Stimulated activated CD8-positive, alpha-beta memory T cell treated with anti-CD3 and anti-CD28 coated beads, Interleukin-4, amount 100 ng/mL, for 48 hours (primary cell): Measurements from ENCODE around the gene LRP3.
"Not testable (repeated sequence)": the region's sequence is repeated elsewhere in the genome, so short reads cannot be mapped to it uniquely, and the experiment has no call there.

ENCODE experiments used
- DNase-seq: peaks from one replicate; pipeline ENCODE4 v3.0.0-alpha.2; 2020

Gene LRP3

DNA sequence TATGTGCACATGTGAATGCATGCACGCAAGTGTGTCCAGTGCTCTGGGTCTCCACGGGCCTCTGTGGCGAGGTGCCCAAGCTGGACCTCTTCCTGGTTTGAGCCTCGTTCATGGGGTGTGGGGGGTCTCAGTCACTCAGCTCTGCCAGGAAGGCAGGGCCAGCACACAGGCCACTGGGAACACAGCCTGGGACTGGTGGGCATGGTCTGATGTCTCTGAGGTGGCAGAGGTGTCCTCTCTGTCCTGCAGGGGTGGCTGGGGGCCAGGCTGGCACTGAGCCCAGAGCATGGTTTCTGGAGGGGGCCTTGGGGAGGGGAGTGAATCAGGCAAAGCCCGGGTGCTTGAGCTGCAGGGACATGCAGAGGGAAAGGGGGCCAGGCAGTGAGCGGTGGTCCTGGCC lies 9.4 kb downstream of the LRP3 start:
- no peak for DNase-seq

DNA sequence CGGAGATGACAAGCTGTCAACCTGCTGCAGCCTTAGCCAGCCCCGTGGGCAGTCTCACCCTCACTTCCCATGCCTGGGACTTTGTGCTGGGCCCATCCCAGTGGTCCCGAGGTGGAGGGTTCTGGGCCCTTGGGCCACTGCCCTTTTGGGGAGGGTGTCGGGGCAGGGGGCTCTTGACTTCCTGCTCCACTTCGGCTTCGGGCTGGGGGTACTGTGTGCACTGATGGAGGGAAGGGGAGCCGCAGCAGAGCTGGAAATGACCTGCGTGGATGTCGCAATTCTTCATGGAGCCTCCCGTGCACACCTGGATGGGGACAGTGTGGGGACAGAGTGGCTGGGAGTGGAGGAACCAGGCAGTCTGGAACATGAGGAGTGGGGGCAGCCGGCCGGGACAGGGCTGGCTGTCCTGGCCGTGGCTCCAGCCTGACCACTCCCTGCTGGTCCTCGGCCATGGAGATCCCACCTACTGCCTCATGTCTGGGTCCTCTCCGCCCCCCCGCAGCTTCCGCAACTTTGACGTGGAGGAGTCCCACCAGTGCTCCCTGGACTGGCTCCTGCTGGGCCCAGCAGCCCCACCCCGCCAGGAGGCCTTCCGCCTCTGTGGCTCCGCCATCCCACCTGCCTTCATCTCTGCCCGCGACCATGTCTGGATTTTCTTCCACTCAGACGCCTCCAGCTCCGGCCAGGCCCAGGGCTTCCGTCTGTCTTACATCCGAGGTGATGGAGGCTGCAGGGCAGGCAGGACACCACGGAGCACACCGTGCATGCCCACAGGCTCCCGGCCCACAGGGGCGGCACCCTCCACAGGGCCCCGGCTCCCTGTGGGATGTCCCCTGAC lies 10.2 kb downstream of the LRP3 start:
- DNase-seq = no peak

DNA sequence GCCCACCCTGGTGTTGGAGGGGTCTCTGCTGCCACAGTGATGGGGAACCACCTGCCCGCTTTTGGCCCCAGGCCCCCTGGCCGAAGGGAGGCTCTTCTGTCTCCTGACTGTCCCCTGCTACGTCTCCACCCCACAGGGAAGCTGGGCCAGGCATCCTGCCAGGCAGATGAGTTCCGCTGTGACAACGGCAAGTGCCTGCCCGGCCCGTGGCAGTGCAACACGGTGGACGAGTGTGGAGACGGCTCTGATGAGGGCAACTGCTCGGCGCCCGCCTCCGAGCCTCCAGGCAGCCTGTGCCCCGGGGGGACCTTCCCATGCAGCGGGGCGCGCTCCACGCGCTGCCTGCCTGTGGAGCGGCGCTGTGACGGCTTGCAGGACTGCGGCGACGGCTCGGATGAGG lies 11.0 kb downstream of the LRP3 start:
- no peak for DNase-seq

DNA sequence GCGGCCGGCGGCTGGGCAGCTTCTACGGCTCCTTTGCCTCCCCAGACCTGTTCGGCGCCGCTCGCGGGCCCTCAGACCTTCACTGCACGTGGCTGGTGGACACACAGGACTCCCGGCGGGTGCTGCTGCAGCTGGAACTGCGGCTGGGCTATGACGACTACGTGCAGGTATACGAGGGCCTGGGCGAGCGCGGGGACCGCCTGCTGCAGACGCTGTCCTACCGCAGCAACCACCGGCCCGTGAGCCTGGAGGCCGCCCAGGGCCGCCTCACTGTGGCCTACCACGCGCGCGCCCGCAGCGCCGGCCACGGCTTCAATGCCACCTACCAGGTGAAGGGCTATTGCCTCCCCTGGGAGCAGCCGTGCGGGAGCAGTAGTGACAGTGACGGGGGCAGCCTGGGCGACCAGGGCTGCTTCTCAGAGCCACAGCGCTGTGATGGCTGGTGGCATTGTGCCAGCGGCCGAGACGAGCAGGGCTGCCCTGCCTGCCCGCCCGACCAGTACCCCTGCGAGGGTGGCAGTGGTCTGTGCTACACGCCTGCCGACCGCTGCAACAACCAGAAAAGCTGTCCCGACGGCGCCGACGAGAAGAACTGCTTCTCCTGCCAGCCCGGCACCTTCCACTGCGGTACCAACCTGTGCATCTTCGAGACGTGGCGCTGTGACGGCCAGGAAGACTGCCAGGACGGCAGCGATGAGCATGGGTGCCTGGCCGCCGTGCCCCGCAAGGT lies 11.6 kb downstream of the LRP3 start:
- no peak for DNase-seq

DNA sequence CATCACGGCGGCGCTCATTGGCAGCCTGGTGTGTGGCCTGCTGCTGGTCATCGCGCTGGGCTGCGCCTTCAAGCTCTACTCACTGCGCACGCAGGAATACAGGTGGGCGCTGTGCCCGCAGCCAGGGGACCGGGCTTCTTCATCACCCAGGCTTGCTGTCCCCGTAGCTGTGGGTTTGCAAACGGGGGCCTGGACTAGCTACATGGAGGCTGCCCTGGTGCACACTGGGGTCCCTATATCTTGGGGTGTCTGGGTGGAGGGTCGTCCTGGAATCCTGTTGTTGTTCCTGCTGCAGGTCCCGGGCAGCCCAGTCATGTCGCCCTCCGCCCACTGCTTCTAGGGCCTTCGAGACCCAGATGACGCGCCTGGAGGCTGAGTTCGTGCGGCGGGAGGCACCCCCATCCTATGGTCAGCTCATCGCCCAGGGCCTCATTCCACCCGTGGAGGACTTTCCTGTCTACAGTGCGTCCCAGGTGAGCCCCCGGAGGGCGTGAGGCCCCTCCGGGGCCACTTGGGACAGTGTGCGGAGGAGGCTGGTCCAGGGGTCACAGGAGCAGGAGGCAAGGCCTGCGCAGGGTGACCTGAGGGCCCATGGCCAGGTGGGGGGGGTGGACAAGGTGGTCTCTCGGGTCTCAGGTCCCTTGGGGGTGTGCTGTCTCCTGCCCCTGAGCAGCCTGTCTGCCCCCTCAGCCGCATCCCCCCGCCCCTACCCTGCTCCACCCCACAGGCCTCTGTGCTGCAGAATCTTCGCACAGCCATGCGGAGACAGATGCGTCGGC lies 12.3 kb downstream of the LRP3 start:
- DNase-seq = no peak

DNA sequence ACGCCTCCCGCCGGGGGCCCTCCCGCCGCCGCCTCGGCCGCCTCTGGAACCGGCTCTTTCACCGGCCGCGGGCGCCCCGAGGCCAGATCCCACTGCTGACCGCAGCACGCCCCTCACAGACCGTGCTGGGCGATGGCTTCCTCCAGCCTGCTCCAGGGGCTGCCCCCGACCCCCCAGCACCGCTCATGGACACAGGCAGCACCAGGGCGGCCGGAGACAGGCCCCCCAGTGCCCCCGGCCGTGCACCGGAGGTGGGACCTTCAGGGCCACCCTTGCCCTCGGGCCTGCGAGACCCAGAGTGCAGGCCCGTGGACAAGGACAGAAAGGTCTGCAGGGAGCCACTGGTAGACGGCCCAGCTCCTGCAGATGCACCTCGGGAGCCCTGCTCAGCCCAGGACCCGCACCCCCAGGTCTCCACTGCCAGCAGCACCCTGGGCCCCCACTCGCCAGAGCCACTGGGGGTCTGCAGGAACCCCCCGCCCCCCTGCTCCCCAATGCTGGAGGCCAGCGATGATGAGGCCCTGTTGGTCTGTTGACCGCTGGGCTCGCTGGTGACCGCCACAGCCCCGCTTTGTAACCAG lies 13.0 kb downstream of the LRP3 start:
- no peak for DNase-seq

DNA sequence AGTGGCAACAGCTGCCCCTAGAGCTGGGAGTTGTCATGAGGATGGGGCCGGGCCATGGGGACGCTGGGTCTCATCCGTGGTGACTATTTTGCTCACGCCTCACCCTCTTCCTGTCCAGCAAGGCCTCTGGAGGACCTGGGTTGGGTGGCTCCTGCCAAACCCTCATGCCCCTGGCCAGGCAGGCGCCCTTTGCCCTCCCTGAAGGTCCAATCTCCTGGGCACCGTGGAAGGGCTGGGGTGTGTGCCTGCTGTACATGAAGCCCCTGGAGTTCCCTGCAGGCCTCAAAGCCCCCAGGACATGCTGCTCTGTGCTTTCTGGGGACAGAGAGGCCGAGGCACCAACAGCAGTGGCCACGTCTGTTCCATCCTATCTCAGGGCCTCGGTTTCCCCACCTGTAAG lies 13.8 kb downstream of the LRP3 start:
- DNase-seq = no peak

DNA sequence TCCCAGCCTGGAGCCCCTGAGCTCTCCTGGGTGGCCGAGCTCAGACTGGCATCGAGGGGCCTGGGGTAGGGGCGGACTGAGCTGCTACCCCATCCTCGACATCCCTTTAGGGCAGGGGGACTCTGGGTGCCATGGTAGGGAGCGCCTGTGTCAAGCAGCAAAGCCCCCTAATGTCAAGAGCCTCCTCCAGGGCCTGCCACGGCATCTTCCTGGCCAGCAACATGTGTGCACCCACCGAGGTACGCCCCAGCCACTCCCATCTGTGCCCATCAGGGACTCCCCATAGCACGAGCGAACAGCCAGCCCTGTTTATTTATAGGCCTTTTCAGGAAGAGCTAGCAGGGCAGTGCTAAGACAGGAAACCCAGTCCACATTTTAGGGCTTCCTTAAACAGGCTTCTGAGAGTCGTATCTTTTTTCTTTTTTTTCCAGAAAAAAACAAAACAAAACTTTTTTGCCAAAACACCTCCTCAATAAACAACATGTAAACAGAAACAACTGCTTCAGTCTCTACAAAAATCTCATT lies 14.3 kb downstream of the LRP3 start:
- DNase-seq = no peak

DNA sequence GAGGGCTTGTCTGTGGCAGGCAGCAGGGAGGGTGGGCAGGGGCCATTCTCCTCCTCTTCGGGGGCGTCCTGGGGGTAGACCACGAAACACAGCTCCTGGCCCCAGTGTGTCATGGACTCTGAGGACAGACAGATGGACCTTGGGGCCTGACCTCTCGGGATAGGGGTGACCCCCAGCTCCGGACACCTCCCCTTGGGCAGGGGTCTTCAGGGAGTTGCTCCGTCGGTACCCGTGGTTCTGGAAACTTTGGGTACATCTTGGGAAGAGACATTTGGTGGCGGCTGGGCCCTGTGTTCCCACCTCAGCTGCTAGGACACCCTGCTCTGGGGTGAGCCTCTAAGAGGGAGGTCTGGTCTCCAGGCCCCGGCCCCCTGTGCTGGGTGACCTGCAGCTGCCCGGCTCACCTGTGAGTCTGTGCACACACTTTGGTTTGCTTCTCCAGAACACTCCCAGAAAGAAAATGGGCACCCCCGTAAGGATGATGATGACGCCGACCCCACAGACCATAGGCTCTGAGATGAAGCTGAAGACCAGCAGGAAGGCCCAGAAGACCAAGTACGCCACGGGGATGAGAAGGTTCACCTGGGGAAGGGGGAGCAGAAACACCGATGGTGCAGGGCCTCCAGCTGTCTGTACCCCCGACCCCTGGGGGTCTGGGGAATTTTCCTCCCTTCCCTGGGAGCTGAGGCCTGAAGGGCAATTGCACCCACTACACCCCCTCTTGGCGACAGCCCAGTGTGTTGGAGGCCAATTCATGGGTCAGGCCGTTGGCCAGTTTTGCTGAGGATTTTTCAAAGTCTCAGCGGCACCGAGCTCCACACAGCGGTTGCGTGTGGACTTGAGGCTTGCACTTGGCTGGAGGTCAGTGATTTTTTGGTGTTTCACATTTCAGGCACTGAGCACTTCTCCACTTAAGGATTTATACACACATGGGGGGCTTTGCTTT lies 15.0 kb downstream of the LRP3 start:
- DNase-seq = no peak

DNA sequence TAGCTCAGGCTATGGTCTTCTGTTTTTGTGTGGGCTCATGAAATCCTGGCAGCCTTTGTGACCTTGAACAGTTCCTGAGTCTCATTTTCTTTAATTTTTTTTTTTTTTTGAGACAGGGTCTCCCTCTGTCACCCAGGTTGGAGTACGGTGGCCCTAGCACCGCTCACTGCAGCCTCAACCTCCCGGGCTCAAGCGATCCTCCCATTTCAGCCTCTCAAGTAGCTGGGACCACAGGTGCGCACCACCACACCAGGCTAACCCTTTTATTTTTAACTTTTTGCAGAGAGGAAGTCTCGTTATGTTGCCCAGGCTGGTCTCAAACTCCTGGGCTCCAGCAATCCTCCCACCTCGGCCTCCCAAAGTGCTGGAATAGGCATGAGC lies 15.7 kb downstream of the LRP3 start:
- not testable (repeated sequence) for DNase-seq

DNA sequence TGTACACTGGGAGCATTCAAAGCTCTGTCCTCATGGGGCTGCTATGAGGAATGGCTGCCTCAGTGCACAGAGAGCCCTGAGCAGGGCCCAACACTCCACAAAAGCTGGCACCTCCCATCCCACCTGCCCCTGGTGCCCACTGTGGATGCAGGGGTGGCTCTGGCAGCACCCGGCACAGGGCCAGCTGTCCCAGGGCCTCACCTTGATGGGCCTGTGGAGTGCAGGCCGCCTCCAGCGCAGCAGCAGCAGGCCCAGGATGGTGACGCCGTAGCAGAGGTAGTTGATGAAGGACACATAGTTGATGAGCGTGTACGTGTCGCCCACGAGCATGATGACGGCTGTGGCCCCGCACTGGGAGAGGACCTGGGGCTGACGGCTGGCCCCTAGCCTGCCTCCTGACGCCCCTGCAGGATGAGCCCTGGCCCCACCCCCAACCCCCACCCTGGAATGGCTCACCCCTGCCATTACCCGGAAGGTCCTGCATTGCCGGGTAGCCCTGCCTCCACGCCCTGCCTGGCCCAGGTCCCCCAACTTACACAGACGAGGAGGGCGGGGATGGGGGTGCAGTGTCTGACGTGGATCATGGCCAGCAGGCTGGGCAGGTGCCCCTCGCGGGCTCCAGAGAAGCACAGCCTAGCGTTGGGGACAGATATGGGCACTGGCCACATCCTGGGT lies 16.3 kb downstream of the LRP3 start:
- no peak for DNase-seq

DNA sequence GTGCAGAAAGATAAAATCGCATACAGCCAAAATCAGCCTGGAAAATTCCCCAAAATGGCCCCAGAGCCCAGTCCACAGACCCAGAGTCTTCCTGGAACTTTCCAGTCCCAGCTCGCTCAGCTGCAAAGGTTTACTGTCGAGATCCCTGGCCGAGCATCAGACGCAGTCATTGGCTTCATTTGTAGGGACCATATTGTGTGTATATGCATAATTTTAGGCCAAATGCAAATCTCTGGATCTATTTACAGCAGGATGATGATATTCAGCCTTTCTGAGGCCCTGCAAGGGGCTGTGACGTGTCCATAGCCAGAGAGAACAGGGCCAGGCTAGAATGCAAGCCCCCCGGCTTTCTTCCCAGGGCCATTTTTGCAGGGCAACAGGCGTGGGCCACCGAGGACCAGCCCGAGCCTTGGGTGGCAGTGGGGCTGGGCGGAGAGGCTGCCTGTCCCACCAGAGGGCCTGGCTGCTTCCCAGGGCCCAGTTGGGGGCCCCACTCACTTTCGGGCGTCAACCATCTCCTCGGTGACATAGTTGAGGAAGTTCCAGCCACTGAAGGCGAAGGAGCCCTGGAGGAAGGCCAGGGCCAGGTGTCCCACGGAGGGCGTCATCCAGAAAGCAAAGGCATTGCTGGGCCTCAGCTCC lies 17.8 kb downstream of the LRP3 start:
- DNase-seq = no peak

DNA sequence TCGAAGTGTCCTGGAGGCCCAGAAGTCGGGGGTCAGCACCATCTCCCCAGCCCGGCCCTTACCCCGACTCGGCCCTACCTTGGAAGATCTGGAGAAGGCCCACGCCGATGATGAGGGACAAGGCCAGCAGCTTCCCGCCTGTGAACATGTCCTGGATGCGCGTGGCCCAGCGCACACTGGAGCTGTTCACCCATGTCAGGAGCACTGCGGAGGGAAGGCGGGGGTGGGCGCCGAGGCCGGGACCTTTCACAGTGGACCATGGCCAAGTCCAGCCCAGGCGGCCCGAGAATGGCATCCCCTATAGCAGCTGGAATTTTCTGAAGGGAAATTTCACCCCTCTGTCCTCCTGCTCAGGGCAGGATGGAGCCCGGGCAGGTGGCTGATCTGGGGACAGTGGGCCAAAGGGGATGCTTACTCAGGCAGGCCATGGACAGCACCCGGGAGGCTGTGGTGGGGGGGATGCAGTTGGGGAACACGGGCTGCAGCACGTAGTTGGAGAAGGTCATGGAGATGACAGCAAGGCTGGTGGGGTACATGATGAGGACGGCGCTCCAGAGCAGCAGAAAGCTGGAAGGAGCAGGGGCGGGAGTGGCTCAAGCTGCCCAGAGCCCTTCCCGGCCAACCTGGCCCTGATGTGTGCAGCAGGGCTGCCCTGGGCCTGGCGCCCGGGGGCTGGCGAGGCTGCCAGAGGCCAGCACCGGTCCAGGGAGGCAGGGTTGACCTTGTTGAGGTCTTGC lies 18.5 kb downstream of the LRP3 start:
- DNase-seq = no peak

DNA sequence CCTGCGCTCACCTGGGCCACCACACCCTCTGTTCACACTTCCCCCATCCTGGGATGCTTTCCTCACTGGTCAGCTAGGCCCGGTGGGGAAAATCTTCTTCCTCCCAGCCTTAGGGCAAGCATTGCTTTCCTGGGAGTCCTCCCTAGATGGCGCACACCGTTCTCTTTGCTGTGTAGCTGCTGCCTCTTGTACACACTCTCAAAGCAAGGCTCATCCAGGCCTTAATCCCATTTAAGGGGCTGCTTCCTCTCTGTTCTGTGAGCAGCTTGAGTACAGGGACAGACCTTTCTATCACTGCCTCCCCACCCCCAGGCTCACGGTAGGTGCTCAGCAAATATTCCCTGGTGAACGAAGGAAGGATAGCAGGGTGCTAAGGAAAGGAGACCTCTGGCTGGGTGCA lies 20.5 kb downstream of the LRP3 start:
- no peak for DNase-seq

DNA sequence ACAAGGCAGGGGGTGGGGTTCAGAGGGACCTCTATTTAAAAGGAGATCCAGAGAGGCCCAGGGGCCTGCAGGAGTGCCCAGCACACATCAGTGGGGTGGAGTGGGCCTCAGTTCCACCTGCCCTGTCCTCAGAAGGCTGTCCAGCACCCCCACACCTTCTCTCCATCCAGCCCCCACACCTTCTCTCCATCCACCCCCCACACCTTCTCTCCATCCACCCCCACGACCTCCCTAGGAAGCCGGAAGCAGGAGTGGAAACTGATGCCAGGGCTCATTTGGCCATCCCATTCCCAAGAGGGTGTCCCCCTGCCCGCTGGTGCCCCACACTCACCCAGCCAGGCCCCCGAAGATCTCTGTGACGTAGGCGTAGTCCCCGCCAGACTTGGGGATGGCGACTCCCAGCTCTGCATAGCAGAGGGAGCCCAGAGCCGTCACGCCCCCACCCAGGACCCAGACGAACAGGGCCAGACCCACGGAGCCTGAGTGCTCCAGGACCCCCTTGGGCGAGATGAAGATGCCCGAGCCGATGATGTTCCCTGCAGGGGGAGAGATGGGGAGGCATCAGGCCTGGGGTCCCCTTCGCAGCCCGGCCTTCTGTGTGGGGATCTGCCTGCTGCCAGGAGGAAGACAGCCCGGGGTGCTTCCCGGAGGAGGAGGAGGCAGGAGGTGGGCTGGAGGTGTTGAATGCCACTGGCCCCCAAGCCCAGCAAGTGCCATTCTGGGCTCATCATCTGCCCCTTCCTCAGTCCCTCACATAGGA lies 21.5 kb downstream of the LRP3 start:
- no peak for DNase-seq

DNA sequence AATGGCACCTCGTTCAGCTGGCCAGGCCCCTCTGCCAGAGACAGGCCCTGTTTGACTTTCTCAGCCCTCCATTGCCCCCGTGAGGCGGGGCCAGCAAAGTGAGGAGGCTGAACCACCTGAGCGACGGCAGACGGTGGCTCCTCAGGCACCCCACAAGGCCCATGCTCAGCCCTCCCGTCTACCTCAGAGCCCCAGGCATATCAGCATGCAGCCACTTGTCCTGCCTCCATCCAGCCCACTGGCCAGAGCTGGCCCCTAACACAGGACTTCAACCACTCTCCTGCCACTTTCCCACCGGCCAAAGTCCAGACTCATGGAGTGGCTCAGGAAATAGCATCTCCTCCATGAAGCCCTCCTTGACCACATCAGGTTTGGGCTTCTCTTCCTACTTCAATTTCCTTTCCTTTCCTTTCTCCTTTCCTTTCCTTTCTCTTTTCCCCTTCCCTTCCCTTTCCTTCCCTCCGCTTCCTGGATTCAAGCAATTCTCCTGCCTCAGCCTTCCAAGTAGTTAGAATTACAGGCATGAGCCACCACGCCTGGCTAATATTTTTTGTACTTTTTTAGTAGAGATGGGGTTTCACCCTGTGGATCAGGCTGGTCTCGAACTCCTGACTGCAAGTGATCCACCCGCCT lies 22.2 kb downstream of the LRP3 start:
- DNase-seq = no peak

DNA sequence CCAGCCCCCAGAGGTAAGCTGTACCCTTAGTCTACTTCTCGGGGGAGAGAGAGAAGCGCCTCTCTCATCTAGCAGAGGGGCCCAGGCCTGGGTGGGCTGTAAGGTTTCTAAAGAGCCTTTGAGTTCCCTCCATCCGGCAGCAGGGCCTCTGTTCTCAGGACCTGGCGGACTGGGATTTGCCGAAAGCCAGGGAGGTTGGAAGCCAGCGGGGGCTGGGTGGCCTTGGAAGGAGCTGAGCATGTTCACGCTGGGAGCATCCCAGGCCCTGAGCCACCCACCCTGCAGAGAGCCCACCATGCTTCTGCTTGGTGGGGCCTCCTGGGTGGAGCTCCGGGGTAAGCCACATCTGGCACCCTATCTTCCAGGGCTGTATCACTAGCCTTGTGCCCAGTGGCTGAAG lies 23.8 kb downstream of the LRP3 start:
- DNase-seq = no peak

DNA sequence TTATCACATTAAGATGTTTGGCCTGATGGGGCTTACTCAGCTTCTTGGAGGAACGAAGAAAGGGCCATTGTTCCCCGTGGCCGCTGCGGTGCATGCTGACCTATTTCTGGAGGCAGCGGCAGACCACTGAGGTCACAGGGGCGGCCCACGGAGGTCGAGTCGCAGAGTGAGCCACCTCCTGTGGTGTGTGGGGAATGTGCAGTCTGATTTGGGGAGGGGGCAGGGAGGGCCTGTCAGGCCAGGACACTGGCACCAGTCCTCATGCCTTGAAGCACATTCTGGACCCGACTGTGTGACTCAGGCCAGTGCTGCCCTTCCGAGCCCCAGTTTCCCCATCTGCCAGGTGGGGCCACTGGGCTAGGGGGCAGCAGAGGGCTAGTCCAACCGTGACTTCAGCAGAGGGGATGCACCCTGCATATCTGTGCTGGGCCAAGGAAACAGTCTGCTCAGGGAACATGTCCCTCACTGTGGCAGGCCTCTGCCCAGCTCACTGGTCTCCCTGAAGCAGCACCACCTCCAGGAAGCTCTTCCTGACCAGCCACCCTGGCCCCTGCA lies 25.2 kb downstream of the LRP3 start:
- DNase-seq = no peak
